Hypothalamus (tissue), 51 donors: ENCODE results near the gene RPS27.
"Not testable (repeated sequence)": the region's sequence is repeated elsewhere in the genome, so short reads cannot be mapped to it uniquely, and the experiment has no call there.

ENCODE experiments used
- DNase-seq, 51 donors: peaks; one replicate each; lab custom pipeline; 2025; lab: John Stamatoyannopoulos, UW

RPS27 gene

DNA sequence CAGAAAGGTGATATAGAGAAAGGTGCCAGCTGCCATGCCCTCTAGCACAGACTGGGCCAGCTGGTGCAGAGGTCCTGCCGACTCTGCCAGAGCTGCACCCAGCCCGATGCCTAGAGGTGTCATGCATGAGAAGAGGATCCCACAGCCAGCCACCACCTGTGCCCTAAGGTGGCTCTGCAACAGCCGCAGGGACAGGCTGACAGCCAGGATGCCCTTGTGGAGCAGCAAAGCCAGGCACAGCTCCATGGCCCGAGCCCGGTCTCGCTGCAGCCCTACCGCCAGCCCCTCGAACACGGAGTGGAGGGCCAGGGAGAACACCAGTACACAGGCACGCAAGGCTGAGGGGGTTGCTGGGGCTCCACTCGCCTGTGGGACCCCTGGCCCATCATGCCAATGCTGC lies 30.4 kb upstream of the RPS27 start:
- no peak for DNase-seq

DNA sequence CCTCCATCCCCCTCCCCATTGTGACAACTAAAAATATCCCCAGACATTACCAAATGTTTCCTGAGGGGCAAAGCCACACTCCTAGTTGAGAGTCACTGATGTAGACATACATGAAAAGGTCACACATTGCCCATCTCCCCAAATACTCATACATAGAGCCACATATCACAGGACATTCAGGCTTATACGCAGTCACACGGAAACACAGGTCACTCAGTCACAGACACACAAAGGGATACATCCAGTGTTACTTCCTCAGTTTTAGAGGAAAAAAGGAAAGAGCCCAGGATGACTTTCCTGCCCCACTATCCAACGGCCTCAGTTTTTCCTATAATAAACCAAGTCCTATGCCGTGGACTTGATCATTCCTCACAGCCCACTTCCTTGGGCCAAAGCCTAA lies 29.1 kb upstream of the RPS27 start:
- no peak for DNase-seq

DNA sequence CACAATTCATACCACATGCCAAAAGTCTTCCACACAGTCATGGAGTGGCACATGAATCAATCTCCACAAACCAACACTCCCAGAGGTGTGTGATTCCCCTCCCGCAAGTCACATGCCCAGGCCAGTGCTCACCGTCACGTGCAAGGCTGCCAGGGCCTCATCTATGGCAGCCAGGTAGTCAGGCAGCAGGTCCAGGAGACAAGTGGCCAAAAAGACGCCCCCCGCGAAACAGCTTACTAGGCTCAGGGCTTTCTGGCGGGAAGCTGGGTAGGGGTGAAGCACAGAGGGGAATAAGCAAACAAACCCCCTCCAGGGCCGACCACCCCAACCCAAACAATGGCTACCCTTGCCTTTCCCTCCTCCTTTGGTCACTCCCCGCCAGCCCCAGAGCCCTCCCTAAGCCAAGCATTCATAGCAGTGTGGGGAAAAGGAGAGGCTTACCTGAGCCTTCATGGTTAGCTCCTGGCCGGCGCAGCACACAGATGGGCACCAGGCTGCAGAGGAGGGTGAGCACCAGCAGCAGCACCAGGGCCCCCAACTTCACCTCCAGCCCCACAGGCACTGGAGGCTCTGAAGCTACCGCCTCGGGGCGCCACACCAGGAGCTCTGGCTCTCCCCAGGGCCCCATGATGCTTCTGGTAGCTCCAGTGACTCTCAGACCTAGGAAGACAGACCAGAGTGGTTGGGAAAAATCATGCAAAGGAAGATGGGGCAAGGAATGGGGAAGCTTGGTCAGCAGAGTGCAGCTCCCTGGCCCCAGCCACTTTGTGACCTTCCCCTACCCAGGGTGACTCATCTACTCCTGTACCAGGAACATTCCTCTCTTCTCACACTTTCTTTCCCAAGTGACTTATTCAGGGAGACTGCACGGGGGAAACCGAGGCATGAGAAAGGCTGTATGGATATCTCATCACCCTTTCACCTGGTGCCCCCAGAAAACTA lies 28.2 kb upstream of the RPS27 start:
- DNase-seq: peak in 4 of 51 donors; percentile 17 to 29 (median 23)

DNA sequence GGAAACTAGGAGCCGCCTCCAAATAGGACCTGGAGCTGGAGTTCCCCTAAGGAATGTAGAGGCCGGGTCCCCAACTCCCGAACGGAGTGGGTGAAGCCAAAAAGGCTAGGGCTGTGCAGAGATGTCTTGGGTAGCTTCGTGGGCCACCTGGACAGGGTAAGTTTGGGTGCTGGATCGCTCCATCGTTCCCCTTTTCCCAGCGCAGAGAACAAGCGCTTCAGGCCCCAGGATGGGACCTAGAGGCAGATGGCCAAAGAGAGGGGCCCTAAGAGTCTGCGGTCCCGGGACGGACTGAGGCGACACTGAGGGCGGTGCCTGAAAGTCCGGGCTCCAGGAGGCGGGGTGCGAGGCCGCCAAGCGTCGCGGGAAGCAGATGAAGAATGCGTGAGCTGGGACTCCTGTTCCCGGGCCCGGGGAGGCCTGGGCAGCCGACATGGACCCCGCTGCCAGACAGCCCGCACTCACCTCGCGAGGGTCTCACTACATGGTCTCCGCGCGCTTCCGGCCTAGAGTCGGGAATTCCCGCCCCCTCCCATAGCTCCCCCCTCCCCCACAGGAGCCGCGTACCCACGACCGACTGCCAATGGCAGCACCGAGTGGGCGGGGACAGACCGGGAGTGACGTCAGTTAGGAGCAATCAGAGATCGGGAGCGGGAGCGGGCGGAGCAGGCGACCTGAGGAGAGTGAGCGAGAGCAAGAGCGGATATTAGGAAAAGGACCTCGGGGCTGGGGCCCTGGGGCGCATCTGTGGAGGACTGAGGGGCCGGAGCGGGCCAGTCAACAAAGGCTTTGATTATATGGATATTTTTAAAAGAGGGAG lies 27.3 kb upstream of the RPS27 start, which contains the start of gene SLC39A1:
Gene SLC39A1, minus strand, starts transcription at position 508 of the 820 bp plus-strand sequence. CDS start 822 bp downstream, outside the sequence.
- DNase-seq: peak; percentile 43 to 99 (median 95)

DNA sequence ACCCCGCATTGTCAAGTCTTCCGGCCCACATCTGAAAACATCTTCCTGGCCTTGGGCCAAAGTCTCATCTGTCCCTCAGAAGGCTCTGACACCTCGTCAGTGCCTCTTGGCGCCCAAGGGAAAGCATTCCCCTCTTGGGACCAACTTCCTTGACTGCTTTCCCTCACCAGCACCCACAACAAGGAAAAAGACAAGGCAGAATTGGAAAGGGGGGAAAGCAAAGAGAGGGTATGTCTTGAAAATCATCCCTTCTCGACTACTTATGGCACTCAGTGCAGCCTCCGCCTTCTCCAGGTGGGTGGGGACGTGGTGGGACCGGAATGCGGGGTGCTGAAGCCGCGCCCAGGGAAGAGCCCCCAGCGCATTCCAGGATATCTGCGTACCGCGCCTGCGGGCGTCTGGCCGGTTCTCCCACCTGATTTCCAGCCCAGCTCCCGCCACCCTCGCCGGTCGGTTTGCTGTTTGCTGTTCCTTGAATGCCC lies 26.7 kb upstream of the RPS27 start:
- peak in 5 of 51 donors; percentile 32 to 52 (median 38) for DNase-seq

DNA sequence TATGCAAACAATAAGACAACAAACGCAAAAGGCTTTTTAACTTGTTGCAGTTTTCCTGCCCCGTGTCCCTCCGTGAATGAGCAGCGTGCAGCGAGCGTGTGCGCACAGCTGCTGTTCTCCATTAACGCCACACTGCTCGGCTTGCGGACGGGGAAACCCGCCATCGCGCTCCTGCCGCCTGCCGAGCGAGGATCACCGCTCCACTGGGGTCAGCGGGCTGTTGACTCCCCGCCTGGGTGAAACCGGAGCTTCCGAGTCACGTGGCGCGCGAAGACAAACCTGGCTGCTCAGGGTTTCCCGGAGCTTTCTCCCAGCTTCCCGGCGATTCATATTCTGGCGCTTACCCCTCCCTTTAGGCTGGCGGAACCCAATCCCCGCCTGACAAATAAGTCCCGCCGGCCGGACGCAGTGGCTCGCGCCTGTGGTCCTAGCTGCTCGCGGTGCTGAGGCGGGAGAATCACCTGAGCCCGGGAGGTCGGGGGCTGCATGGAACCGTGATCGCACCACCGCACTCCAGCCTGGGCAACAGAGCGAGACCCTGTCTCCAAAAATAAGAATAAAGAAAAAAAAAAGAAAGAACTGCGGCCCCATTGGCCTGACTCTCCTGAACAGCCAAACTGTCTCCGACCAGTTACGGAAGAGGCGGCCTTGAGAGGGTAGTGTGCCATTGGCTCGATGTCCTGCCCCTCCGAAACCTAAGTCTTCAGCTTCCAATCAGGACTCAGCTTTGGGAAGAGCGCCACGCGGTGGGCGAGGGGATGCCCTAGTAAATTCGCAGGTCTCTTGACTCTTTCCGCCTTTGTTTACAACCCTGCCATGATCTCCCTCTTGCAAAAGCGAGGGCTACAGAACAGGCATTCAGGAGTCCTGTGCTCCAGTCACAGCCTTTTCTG lies 23.2 kb upstream of the RPS27 start, which contains the start of gene CREB3L4:
Gene CREB3L4, plus strand, starts transcription at position 796 of the 893 bp plus-strand sequence. CDS start 624 bp downstream, outside the sequence.
- DNase-seq: peak; percentile 57 to 96 (median 87)

DNA sequence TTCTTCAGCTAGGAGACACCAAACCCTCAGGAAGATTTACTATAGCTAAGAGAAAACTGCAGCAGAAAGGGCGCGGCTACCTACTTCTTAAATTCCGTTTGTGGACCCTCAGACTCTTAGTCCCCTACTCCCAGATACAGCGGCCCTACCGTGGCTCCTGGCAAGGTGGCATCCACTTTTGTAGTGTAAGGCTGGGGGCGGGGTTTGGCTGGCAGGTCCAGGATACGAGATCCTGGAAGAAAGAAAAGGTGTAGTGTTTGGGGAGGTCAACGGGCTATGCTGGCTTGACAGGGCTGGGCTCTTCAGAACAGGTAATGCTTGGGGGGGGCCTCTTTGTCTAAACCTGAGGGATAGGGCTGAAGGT lies 22.6 kb upstream of the RPS27 start:
- peak in 2 of 51 donors; percentile 45 to 73 for DNase-seq

DNA sequence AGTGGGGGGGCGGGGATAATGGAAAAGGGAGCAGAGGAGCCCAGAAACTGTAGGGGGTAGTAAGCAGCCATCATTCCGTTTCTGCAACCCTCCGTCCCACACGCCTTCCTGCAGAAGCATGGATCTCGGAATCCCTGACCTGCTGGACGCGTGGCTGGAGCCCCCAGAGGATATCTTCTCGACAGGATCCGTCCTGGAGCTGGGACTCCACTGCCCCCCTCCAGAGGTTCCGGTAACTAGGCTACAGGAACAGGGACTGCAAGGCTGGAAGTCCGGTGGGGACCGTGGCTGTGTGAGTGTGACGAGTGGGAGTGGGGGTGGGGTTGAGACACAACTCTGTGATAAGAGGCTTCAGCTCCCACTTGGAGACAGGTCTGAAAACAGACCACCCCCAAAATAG lies 22.2 kb upstream of the RPS27 start:
- no peak for DNase-seq

DNA sequence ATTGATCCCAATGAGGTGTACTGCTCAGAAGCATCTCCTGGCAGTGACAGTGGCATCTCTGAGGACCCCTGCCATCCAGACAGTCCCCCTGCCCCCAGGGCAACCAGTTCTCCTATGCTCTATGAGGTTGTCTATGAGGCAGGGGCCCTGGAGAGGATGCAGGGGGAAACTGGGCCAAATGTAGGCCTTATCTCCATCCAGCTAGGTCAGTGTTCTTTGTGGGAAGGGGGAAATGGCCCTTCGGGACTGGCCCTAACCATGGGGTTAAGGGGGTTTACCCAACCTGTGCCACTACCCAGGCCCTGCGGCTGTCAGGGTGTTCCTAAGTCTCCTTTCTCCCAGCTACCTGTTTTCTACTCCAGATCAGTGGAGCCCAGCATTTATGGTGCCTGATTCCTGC lies 21.6 kb upstream of the RPS27 start:
- no peak for DNase-seq

DNA sequence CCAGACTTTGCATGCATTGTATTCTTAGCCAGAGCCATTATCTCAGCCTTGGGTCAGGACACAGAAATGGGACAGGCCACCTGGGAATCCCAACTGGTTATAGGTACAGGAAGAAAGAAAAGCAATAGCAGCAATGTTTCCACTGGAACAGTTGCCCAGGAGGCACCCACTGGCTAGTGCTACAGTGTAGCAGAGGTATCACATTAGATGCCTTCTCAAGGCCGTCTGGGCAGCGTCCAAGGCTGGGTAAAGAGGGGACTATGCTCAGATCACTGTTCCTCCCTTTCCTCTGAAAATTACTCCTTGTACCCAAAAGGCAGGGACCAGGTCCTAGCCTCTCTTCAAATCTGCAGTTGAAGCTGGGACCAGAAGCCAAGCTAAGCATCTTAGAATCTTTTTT lies 20.2 kb upstream of the RPS27 start:
- DNase-seq: no peak

DNA sequence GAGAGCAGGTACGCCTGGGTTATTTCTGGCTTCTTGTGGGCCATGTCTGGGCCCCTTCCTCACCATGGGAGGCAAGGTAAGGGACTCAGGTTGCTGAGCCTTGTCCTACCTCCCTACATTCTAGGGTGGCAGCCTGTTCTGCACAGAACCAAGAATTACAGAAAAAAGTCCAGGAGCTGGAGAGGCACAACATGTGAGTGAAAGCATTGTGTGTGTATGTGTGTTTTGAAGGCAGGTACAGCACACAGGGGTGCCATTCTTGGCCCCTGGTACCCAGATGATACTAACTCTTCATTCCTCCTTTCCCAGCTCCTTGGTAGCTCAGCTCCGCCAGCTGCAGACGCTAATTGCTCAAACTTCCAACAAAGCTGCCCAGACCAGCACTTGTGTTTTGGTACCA lies 17.5 kb upstream of the RPS27 start:
- DNase-seq: no peak

DNA sequence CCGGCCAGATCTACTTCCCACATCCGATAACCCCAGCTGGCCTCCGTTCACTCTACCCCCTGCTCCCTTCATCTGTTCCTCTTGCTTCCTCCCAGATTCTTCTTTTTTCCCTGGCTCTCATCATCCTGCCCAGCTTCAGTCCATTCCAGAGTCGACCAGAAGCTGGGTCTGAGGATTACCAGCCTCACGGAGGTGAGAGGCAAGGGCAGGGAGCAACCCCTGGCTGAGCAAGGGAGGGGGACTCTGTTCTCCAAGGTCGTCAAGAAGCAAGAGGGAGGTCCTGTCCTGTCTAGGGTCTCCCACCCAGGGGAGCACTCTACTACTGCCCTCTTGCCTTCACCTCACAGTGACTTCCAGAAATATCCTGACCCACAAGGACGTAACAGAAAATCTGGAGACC lies 17.0 kb upstream of the RPS27 start:
- DNase-seq: no peak

DNA sequence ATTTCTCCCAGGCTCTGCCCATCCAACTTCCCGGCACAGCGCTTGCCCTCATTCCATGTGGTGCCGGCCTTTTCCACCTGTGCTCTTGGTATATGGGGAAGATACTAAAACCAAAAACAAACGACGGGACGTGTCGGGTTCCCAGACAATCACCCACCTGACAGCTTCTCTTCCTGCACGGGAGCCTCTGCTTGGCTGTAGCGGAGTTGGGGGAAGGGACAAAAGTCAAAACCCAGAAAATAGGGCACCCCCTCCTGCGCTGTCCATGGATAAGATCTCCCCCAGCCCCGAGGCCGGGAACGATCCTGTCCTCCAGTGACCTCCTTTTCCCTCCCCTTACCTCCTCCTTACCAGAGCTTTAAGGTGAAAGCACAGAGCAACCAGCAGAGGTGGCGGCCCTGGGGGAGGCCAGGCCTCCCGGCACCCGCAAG lies 13.7 kb upstream of the RPS27 start:
- DNase-seq: peak in 2 of 51 donors; percentile 6 to 55

DNA sequence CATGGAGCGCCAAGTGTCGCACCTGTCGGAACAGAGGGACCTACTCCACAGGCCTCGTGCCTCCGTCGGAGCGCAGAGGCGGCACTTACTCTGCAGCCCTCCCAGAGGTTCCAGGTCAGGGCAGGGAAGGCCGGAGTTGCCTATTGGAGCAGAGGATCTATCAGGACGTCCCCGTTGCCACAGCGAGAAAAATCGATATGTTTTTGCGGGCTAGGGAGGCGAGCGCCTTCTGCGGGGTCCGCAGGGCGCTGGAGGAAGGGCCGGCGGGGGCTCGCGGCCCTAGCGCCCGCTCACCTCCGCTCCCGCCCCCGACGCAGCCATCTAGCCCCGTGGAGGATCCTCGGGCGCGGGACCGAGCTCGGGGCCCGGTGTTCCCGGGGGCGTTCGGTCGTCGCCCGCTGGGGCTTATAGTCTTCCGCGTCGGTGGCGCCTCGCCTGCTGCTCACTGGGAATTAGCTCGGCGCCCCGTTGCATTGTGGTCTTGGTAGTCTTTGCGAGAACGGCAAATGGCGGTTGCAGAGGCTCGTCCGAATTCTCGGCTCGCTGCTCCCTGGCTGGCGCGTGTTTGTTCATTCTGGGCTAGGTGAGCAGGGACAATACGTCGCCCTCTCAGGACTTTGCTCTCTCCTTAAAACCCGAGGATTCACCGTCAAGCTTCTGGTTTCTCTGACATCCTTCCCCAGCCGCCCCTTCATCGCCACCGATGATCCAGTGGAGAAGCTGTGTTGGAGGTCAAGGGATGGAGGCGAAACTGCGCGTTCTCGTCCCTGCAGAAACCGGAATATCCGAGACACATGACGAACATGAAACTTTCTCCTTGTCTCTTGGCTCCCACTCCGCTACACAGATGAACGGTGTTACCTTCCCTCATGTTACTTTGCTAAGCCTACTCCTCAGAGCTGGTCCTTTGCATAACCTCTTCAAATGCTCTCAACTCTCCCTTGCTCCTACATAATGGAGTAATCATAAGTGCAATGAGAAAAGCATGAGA lies 13.0 kb upstream of the RPS27 start, which contains the start of gene JTB:
Gene JTB, minus strand, starts transcription at position 425 of the 991 bp plus-strand sequence. Its CDS starts 422 bp downstream, at position 3.
- DNase-seq: peak; percentile 45 to 94 (median 80)

DNA sequence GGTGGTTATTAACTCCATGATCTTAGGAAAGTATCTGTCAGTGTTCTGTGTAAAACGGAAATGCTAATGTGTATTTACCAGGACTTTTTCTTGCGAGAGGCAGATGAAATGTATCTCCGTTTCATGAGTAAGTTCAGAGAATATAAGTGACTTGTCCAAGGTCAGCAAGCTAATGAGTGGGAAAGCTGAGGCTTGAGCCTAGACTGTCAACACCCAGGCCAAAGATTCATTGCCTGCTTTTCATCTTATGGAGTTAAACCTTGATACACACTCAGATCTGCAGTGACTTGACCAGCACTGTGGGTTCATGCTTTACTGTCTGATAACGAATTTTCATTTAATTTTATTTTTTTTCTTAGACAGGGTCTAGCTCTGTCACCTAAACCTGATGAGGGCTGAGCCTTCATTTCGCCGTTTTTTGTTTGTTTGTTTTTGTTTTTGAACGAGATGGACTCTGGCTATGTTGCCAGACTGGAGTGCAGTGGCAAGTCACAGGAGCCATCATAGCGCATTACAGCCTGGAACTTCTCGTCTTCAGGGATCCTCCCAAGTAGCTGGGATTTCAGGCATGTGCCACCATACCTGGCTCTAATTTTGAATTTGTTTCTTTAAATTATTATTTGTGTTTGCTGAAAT lies 12.2 kb upstream of the RPS27 start:
- peak in 1 of 51 donors; percentile 63 for DNase-seq

DNA sequence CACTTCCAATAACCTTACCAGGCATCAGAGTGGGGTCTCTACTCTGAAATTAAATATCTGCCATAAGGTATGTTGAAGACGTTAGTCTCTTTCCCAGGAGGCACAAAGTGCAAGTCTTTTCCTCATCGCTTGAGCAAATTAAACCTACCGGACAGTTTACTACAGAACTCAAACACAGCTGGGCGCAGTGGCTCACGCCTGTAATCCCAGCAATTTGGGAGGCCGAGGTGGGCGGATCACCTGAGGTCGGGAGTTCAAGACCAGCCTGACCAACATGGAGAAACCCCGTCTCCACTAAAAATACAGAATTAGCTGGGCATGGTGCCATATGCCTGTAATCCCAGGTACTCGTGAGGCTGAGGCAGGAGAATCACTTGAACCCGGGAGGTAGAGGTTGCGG lies 11.5 kb upstream of the RPS27 start:
- not testable (repeated sequence) for DNase-seq

DNA sequence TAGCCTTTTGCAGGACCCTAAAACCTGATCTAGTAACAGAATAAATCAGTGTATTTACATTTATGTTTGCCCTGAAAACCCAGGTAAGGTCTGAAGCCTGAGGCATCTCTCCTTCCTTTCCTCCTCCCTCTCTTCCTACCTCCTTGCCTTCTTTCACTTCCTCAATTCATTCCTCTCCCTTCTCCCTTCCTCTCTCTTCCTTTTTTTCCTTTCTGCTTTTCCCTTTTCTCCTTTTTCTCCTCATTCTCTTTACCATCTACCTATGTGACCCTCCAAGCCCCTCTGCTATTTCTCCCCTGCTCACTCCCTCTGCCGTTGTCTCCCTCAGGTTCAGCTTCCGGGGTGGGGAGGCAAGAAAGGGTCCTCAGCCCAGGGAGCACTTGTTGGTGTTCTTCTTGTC lies 8.8 kb upstream of the RPS27 start:
- not testable (repeated sequence) for DNase-seq
